ENCODE results near the gene ITGB2. TPM values are rescaled to one million over a fixed set of nuclear protein-coding genes. Genes with fewer than 3 reads are reported as not detected.

Gene ITGB2
- 10 to 100 TPM; 11.2 to 18.8 (median 15.3) TPM for total RNA-seq

DNA sequence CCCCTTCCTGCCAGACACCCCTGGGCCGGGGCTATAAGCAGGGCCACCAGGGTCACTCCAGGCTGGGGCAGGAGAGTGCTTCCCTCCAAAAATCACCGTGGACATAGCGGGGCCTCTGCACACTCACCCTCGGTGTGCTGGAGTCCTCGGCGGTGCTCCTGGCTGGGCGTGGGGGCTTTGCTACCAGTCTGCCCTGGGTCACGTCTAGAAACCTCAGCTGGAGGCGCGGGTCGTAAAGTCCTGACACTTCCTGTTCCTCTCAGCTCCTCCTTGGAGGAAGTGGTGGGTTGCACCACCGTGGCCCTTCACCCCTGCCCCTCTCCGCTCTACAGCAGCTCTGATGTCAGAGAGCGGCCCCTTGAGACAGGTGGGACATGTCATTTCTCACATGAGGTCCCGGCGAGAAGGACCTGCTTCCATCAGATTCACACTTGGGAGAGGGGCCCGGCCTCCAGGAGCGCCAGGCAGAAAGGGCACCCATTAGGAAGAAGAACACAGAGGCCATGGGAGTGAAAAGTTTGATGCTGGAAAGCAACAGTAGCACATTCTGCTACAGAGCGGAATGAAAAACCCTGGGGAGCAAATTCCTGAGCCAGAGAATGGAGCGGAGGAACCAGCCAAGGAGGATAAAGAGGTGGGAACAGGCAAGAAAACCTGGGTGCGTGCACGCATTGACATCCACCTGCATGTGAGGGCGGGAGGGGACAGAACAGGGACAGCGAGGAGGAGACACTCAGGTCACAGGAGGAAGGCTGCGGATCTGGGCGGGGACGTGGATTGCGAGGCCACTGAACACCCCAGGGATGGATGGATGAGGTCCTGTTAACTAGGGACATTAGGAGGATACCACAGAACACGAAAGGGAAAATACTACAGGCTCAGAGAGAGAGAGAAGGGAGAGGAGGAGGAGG lies at the start of gene ITGB2:
ITGB2 (minus strand) TSS at position 206 of the 911 bp plus-strand sequence. CDS start 10,117 bp downstream, outside the sequence.
- TF ChIP-seq CTCF (IDR thresholded peaks at IDR 0.05) (no peak), POLR2AphosphoS5 (IDR thresholded peaks at IDR 0.05) (no peak), EP300 (IDR thresholded peaks at IDR 0.05) (no peak), POLR2A (IDR thresholded peaks at IDR 0.05) (no peak)
- WGBS, result 69% methylated on average over 29 of the region's 29 CpGs
- Histone ChIP-seq H3K27ac (no peak within 1 kb of the TSS), H3K27me3 (peaks cover 17% of the 10 kb centered on the region), H3K4me1 (peaks cover 24% of the 10 kb centered on the region), H3K9me3 (no peaks in the 10 kb centered on the region), H3K36me3 (no peaks in the 10 kb centered on the region), H3K4me3 (peak within 1 kb of the TSS; percentile 35)
- DNase-seq (ENCODE audit: low spot score in 2 of 2), result no peak

DNA sequence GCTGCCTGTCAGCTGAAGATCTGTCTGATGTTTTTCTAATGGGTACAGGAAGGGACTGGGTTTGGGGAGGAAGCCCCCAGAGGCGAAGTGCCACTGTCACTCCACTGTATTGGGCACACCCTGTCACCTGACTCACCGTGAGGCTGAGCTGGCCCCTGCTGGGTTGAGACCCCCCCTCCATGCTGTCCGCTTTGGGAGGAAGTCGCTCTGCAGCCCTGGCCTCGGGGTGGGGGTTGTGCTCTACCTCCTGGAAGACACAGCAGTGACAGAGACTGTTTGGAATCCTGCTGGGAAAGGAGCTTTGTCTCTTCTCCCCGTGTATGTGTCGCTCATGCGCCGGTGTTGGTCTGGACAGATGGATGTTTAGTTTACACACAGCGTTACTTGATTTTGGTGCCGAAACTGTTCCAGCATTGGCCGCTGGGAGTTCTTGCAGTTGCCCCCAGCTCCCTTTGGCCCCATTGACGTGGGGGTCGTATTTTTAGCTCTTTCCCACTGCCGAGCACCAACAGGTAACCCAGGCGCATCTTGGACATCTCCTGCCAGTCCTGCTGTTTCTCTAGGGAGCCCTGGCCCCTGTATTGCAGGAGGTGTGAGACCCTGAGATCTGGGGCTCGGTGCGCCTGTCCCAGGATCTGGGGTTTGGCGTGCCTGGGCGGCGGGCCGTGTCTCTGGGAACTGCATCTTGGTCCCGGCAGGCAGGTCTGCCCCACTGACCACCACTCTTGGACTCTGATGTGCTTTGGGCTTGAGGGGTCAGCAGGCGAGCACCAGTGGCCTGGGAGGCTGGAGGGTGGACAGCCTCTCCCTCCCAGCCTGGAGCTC lies 49.4 kb upstream of the ITGB2 start:
- Histone ChIP-seq H3K36me3 (peaks cover 23% of the 10 kb centered on the region), H3K9me3 (no peaks in the 10 kb centered on the region), H3K27me3 (no peaks in the 10 kb centered on the region), H3K4me1 (peaks cover 26% of the 10 kb centered on the region), H3K4me3 (no peak overlapping the region), H3K27ac (peak overlapping the region; percentile 55)
- no peak for DNase-seq (ENCODE audit: low spot score in 2 of 2)
- TF ChIP-seq CTCF (IDR thresholded peaks at IDR 0.05), result no peak
- no peak for TF ChIP-seq POLR2A (IDR thresholded peaks at IDR 0.05)
- no peak for TF ChIP-seq POLR2AphosphoS5 (IDR thresholded peaks at IDR 0.05)
- no peak for TF ChIP-seq EP300 (IDR thresholded peaks at IDR 0.05)
- 79% methylated on average over 15 of the region's 24 CpGs for WGBS

- peaks cover 16% of the 10 kb centered on the region for H3K36me3 ChIP-seq
- 87% methylated on average over 20 of the region's 20 CpGs for WGBS
- peaks cover 26% of the 10 kb centered on the region for H3K4me1 ChIP-seq
- no peak overlapping the region for H3K4me3 ChIP-seq
- DNase-seq (ENCODE audit: low spot score in 2 of 2), result no peak
- peak overlapping the region; percentile 55 for H3K27ac ChIP-seq
- H3K9me3 ChIP-seq, result no peaks in the 10 kb centered on the region
- no peaks in the 10 kb centered on the region for H3K27me3 ChIP-seq
- TF ChIP-seq POLR2A (IDR thresholded peaks at IDR 0.05), result no peak
- no peak for TF ChIP-seq EP300 (IDR thresholded peaks at IDR 0.05)
- no peak for TF ChIP-seq POLR2AphosphoS5 (IDR thresholded peaks at IDR 0.05)
- no peak for TF ChIP-seq CTCF (IDR thresholded peaks at IDR 0.05)
Observed at GRCh38 chr21:44969066-44969670, 48.5 kb upstream of the ITGB2 start.

GRCh38 chr21:44967082-44968047 lies 46.7 kb upstream of the ITGB2 start:
- peaks cover 26% of the 10 kb centered on the region for H3K4me1 ChIP-seq
- no peak overlapping the region for H3K4me3 ChIP-seq
- H3K27ac ChIP-seq, result no peak overlapping the region
- H3K9me3 ChIP-seq, result no peaks in the 10 kb centered on the region
- peaks cover 8% of the 10 kb centered on the region for H3K36me3 ChIP-seq
- WGBS, result 96% methylated on average over 4 of the region's 38 CpGs
- DNase-seq (ENCODE audit: low spot score in 2 of 2), result no peak
- H3K27me3 ChIP-seq, result no peaks in the 10 kb centered on the region
- TF ChIP-seq EP300 (IDR thresholded peaks at IDR 0.05) (no peak), POLR2AphosphoS5 (IDR thresholded peaks at IDR 0.05) (no peak), POLR2A (IDR thresholded peaks at IDR 0.05) (no peak), CTCF (IDR thresholded peaks at IDR 0.05) (no peak)

Data from suprapubic skin (tissue), 4 donors.